Right hindlimb (tissue), 1 donor: Measurements from ENCODE around the gene NPW.

Source experiments
- DNase-seq: peaks from one replicate; pipeline ENCODE4 v3.0.0-alpha.2; 2018

The NPW gene

GRCh38 chr16:2019518-2019920 is at the start of gene NPW:
Gene NPW (plus strand): TSS chr16:2019785.
- DNase-seq: peak; percentile 50

GRCh38 chr16:1971796-1972489 is 47.6 kb upstream of the NPW start, which contains the start of gene TBL3:
Gene TBL3 (plus strand): TSS chr16:1972053. CDS start chr16:1972165, 112 bp downstream.
- peak; percentile 96 for DNase-seq

GRCh38 chr16:1972490-1972877 is 47.1 kb upstream of the NPW start:
- DNase-seq: no peak

GRCh38 chr16:1973461-1974156 is 46.0 kb upstream of the NPW start:
- DNase-seq: no peak

GRCh38 chr16:1974157-1975070 is 45.2 kb upstream of the NPW start:
- no peak for DNase-seq

- DNase-seq: no peak
These were observed 44.0 kb upstream of the NPW start for GRCh38 chr16:1975432-1976215.

- no peak for DNase-seq
These were observed 43.4 kb upstream of the NPW start for GRCh38 chr16:1976216-1976520.

- no peak for DNase-seq
These were observed 42.4 kb upstream of the NPW start for GRCh38 chr16:1976951-1977874.

- no peak for DNase-seq
These were observed 41.7 kb upstream of the NPW start for GRCh38 chr16:1977875-1978268.

GRCh38 chr16:1978476-1979120 is 41.0 kb upstream of the NPW start:
- no peak for DNase-seq

- DNase-seq: no peak
These were observed 40.1 kb upstream of the NPW start for GRCh38 chr16:1979271-1980029.

- no peak for DNase-seq
These were observed 39.4 kb upstream of the NPW start for GRCh38 chr16:1980030-1980769.

GRCh38 chr16:1980770-1981087 is 38.9 kb upstream of the NPW start:
- DNase-seq: no peak

- DNase-seq: no peak
These were observed 38.2 kb upstream of the NPW start, which contains the start of gene NOXO1 for GRCh38 chr16:1981398-1981836. Gene NOXO1 (minus strand): TSS chr16:1981469. CDS start chr16:1981179, 290 bp downstream.

- peak; percentile 58 for DNase-seq
These were observed 37.6 kb upstream of the NPW start for GRCh38 chr16:1982013-1982433.

- DNase-seq: no peak
These were observed 36.5 kb upstream of the NPW start for GRCh38 chr16:1982991-1983543.

GRCh38 chr16:1983544-1984346 is 35.8 kb upstream of the NPW start, which contains the start of gene GFER:
Gene GFER (plus strand): TSS chr16:1984193. CDS start chr16:1984219, 26 bp downstream.
- peak; percentile 95 for DNase-seq
